GM18870 (cell line): ENCODE data around the gene TNPO3.
"Not testable (repeated sequence)": the region's sequence is repeated elsewhere in the genome, so short reads cannot be mapped to it uniquely, and the experiment has no call there.

Source experiments
- ATAC-seq: cut with Tn5 transposase; IDR thresholded peaks from one replicate; pipeline ENCODE4 v1.9.1; 2021; ENCODE audit warnings: moderate library complexity; ENCODE audit not compliant: unreplicated experiment

TNPO3 gene

GRCh38 chr7:128924707-128925588, 130.0 kb downstream of the TNPO3 start:
- ATAC-seq: no peak

GRCh38 chr7:128923411-128923800, 131.5 kb downstream of the TNPO3 start:
- no peak for ATAC-seq

GRCh38 chr7:128922496-128923410, 132.2 kb downstream of the TNPO3 start:
- ATAC-seq: no peak

DNA sequence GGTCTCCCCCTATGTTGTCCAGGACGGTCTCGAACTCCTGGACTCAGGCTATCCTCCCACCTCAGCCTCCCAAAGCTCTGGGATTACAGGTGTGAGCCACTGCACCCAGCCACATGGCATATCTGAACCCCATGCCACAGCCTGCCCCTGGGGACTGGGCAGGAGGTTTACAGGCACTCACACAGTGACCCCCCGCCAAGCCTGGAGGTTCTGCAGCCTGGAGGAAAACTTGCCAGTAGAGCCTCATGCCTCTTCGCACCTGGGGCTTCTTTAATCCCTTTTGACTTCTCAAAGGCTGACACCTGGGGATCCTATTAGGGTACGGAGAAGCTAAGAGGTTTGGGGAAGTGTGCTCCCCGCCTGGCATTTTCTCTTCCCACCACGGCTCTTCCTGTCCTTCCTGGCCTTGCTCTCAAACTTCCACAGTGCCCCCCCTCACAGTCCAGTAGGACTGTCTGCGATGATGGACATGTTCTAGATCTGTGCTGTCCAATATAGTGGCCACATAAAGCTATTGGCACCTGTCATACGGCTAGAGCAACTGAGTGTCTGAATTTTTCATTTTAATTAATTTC, 133.0 kb downstream of the TNPO3 start:
- no peak for ATAC-seq

DNA sequence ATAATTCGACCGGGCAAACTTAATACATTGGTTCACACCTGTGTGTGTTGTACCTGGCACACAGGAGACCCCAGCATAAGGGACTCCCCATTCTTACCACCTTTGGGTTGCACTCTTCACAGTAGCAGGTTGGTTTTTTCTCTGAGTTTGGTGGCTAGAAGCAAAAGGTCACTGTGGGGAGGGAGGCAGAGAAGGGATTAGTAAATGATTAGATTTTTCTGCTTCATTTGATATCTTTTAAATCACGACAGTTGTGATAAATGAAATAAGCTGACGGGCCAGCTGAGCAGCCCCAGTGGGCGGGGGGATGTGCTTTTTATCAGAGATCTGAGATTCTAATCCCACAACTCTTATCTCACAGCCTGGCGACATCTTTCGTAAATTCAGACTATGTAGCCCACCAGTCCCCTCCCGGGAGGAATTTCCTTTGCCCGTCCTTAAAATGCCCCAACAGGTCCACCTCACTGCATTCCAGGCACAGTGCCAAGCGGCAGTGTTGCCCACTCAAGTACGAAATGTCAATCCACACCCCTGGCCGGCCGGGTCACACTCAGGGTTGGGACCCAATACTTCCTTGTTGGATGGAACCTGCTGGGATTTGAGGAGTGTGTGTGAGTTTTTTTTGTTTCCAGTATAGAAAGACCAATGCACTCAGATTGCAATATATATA, 133.9 kb downstream of the TNPO3 start:
- ATAC-seq: no peak

DNA sequence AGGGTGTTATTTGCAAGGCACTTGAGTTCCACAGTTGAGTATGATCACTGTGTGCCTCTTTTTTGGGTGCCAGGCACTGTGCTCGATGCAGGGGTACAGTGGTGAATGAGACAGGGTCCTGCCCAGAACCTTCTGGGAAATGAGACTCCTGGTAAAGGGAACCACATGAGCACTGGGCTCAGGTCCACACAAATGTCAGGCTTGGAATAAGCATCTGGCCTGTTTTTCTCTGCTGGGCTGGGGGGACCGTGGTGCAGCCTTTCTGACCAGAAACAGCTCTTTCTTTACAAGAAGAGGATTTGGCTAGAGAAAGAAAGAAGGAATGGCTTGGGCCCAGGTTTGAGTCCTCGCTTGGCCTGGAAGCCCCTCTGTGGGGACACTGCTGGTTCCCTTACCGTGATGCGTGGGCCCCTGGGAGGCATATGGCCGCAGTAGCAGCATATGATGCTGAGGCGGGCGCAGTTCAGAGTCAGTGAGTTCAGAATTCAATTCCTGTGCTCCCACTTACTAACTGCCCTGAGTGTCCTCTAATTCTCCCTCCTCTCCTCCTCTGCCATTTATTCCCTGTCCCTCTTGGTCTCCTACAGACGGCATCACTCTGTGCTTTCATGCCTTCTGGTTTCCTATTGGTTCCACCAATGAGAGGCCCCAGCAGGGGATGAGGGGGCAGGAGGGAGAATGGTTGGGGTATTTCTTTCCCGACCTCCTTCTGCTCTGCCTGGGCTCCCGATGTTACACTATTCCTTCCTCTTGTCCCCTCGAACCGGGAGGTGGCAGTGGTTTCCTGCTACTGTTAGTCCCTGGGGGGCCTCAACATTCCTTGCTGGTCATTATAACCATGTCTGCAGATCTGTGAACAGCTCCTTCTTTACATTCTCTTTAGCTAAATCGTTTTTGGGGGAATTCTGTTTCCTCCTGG, 134.8 kb downstream of the TNPO3 start:
- no peak for ATAC-seq

GRCh38 chr7:128919241-128919640, 135.7 kb downstream of the TNPO3 start:
- no peak for ATAC-seq

GRCh38 chr7:128918016-128918665, 136.8 kb downstream of the TNPO3 start:
- ATAC-seq: no peak

DNA sequence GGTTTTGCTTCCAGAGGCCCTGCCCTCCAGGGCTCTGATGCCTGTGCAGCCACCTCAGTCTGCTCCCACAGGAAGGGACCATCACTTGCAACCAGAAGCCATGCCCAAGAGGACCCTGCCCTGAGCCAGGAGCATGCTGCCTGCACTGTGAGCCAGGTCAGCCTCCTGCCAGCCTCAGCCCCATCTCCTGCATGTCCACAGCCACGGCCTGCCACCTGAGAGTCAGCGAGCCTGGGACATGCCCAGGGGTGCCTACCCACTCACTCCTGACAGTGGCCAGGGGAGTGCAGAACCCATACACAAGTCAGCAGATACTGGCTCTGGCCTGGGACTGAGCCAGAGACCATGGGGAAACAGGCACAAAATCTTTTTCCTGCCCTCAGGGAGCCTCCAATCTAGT, 137.8 kb downstream of the TNPO3 start:
- no peak for ATAC-seq

DNA sequence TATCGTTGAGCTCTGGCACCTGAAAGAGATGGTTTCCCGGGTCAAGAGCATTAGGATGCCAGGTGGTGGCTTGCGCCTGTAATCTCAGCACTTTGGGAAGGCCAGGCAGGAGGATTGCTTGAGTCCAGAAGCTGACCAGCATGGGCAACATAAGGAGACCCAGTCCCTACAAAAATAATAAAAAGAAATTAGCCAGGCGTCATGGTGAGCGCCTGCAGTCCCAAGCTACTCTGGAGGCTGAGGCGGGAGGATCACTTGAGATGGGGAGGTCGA, 138.3 kb downstream of the TNPO3 start:
- ATAC-seq: no peak

- no peak for ATAC-seq
These were observed 138.9 kb downstream of the TNPO3 start for GRCh38 chr7:128915841-128916642.

DNA sequence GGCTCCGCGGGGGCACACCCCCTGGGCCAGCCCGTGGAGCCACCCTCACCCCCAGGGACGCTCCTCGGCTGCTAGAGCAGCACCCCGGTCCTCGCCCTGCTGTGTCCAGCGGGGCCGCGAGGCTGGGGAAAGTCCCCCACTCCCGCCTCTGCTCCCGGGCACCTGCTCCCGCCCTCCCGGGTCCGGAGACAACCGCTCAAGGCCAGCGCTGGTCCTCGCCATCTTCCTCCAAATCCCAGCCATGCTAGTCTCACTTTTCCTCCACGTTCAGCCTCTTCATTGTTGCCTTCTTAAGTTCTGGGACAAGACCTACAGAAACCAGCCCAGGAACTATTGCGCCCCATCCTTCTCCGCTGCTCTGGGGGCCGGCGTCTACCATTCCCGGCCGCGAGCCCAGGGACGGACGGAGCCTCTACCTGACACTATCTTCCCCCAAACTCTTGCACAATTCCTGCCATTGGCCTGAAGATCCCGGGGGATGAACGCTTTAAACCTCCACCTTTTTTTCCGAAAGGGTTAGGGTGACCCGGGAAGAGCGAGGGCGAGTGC, 139.6 kb downstream of the TNPO3 start:
- ATAC-seq: no peak

- no peak for ATAC-seq
These were observed 140.3 kb downstream of the TNPO3 start for GRCh38 chr7:128914566-128915151.

DNA sequence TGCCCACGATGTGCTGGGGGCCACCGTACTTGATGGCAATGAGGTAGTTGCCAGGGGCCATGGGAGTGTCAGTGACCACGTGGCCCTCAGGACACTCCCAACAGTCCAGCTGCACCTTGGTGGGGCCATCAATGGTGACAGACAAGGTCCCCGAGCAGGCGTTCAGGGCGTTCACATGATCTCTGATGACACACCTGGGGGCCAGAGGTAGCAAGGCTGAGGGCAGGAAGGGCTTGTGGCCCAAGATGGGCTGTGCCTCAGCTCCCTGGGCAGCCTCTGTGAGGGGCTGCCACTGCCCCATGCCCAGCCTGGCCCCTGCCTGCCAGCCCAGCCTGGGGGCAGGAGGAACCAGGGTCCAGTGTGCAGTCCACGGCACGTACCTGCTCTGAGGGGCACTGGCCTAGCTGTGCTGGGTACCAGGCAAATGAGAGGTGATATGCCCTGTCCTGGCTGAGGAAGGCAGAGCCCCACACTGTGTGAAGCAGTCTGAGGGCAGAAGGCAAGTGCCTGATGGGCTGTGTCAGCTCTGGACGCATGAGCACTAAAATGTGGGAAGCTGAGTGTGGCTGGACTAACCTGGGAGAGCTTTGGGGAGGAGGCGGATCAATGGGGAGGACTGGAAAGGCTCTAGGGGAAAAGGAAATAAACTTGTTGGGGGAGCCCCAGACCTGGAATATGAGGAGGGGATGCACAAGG, 140.9 kb downstream of the TNPO3 start:
- no peak for ATAC-seq

GRCh38 chr7:128912709-128913495, 142.0 kb downstream of the TNPO3 start:
- not testable (repeated sequence) for ATAC-seq

- ATAC-seq: no peak
These were observed 142.6 kb downstream of the TNPO3 start for GRCh38 chr7:128912281-128912680.
